Gastrocnemius medialis (tissue), 4 donors: ENCODE results near the gene CERT1. TPM values are rescaled to one million over a fixed set of nuclear protein-coding genes. Genes with fewer than 3 reads are reported as not detected.

Source experiments
- ATAC-seq, 2 donors: fragments of 150-250 bp; one replicate each; pipeline ENCODE4 v1.9.1; 2016
- DNase-seq, 2 donors: peaks; one replicate each; pipeline ENCODE4 v3.0.0-alpha.2; 2019
- H3K27ac ChIP-seq, 4 donors: fragments of 200-600 bp; sonication (generic); 1 replicate in 1 of 4; 2 replicates in 3 of 4; pipeline ENCODE4 v1.5.1; 2016 to 2018; ENCODE audit warnings: mild to moderate bottlenecking in 2 of 4, moderate library complexity in 1 of 4
- H3K27me3 ChIP-seq, 3 donors: fragments of 200-600 bp; sonication (generic) in 2 of 3; 1 replicate in 1 of 3; 2 replicates in 2 of 3; pipeline versions ENCODE4 v1.5.1 to v1.6.0; 2016 to 2019; ENCODE audit warnings: mild to moderate bottlenecking in 1 of 3, moderate library complexity in 1 of 3
- H3K36me3 ChIP-seq, 2 donors: fragments of 200-600 bp; sonication (generic) in 1 of 2; one replicate each; pipeline ENCODE4 v1.5.1; 2017 to 2018
- H3K4me1 ChIP-seq, 2 donors: fragments of 200-600 bp; sonication (generic) in 1 of 2; one replicate each; pipeline ENCODE4 v1.5.1; 2016 to 2017; ENCODE audit warnings: mild to moderate bottlenecking in 2 of 2
- H3K4me3 ChIP-seq, 4 donors: fragments of 200-600 bp; sonication (generic) in 3 of 4; 1 replicate in 1 of 4; 2 replicates in 3 of 4; pipeline ENCODE4 v1.5.1; 2016 to 2019; ENCODE audit warnings: mild to moderate bottlenecking in 2 of 4
- H3K9me3 ChIP-seq, 3 donors: fragments of 200-600 bp; sonication (generic) in 2 of 3; 1 replicate in 1 of 3; 2 replicates in 2 of 3; pipeline ENCODE4 v1.5.1; 2016 to 2019
- CTCF ChIP-seq, 5 experiments: fragments of 450-650 bp in 3 of 5; fragments of 200-600 bp in 2 of 5; sonication (generic) in 2 of 5; IDR thresholded peaks in 4 of 5; conservative IDR thresholded peaks in 1 of 5; 1 replicate in 4 of 5; 2 replicates in 1 of 5; pipeline ENCODE4 v1.5.1; 2016 to 2019; ENCODE audit warnings: antibody characterized with exemption in 5 of 5, mild to moderate bottlenecking in 3 of 5, moderate library complexity in 3 of 5
- POLR2A ChIP-seq, 2 donors: fragments of 450-650 bp; IDR thresholded peaks; one replicate each; pipeline ENCODE4 v1.6.1; 2017; ENCODE audit warnings: antibody characterized with exemption in 2 of 2, mild to moderate bottlenecking in 2 of 2, moderate library complexity in 2 of 2
- in situ Hi-C, 4 donors: fragments of 200-750 bp; cut with MboI; loops; one replicate each; pipeline versions ENCODE4 v1.15.0 to v1.8.0; 2017; ENCODE audit warnings: low sequenced_read_pairs in 4 of 4
- intact Hi-C: fragments of 100-400 bp; cut with DNase I; formaldehyde crosslinking; loops from one replicate; pipeline ENCODE4 v1.15.1; 2023; ENCODE audit warnings: low total_unique reads
- total RNA-seq, 4 donors: library from RNA; depleted of rRNA; stranded (reverse); fragments of >200 nt; gene quantifications; one replicate each; pipeline versions ENCODE4 v1.1.0 to v1.2.3, GENCODE V29; 2016

Gene CERT1
- total RNA-seq, 4 donors from 2014 or later = 30.8 to 50.6 (median 41.9) TPM

- ATAC-seq = no peak
- intact Hi-C loops = no loop called here
- TF ChIP-seq CTCF (IDR thresholded peaks at IDR 0.05 in 4 of 5, conservative IDR thresholded peaks at IDR 0.05 in 1 of 5) (no peak), POLR2A (IDR thresholded peaks at IDR 0.05) (no peak)
- no peak overlapping the region for H3K4me3 ChIP-seq
- in situ Hi-C loops = loop anchor here in 2 of 4 donors (25.0 kb wide), 1 partner anchor 184 kb away; the partner anchor contains the start of gene HMGCR (in 2 of the 2)
- H3K27ac ChIP-seq = no peak overlapping the region
- no peaks in the 10 kb centered on the region for H3K9me3 ChIP-seq
- no peak for DNase-seq
- H3K4me1 ChIP-seq = peaks cover 7 to 29% of the 10 kb centered on the region in 2 donors
- no peaks in the 10 kb centered on the region for H3K27me3 ChIP-seq
- no peaks in the 10 kb centered on the region for H3K36me3 ChIP-seq
Observed at GRCh38 chr5:75521195-75521594, 9.8 kb upstream of the CERT1 start.

GRCh38 chr5:75519761-75520160 is 8.3 kb upstream of the CERT1 start:
- DNase-seq (no peak), ATAC-seq (no peak)
- no peak overlapping the region for H3K27ac ChIP-seq
- no peaks in the 10 kb centered on the region for H3K9me3 ChIP-seq
- H3K4me1 ChIP-seq = peaks cover 7 to 16% of the 10 kb centered on the region in 2 donors
- H3K27me3 ChIP-seq = no peaks in the 10 kb centered on the region
- H3K36me3 ChIP-seq = no peaks in the 10 kb centered on the region
- TF ChIP-seq CTCF (IDR thresholded peaks at IDR 0.05 in 4 of 5, conservative IDR thresholded peaks at IDR 0.05 in 1 of 5) = no peak
- in situ Hi-C loops = loop anchor here in 2 of 4 donors (25.0 kb wide), 1 partner anchor 182 kb away; the partner anchor contains the start of gene HMGCR (in 2 of the 2)
- intact Hi-C loops = no loop called here
- H3K4me3 ChIP-seq = no peak overlapping the region

- H3K4me1 ChIP-seq = peaks cover 27 to 37% of the 10 kb centered on the region in 2 donors
- no peaks in the 10 kb centered on the region for H3K27me3 ChIP-seq
- H3K36me3 ChIP-seq = no peaks in the 10 kb centered on the region
- in situ Hi-C loops (loop anchor here in 2 of 4 donors (25.0 kb wide), 1 partner anchor 177 kb away; the partner anchor contains the start of gene HMGCR (in 2 of the 2)), intact Hi-C loops (no loop called here)
- no peaks in the 10 kb centered on the region for H3K9me3 ChIP-seq
- TF ChIP-seq CTCF (IDR thresholded peaks at IDR 0.05 in 4 of 5, conservative IDR thresholded peaks at IDR 0.05 in 1 of 5) = no peak
- TF ChIP-seq POLR2A (IDR thresholded peaks at IDR 0.05) = no peak
- DNase-seq (no peak), ATAC-seq (no peak)
- H3K4me3 ChIP-seq = no peak overlapping the region
- H3K27ac ChIP-seq = no peak overlapping the region
Observed at GRCh38 chr5:75514323-75514722, 2.9 kb upstream of the CERT1 start.

GRCh38 chr5:75513841-75514240 is 2.4 kb upstream of the CERT1 start:
- intact Hi-C loops = no loop called here
- DNase-seq (no peak), ATAC-seq (no peak)
- Histone ChIP-seq H3K4me1 (peaks cover 32 to 42% of the 10 kb centered on the region in 2 donors), H3K4me3 (no peak overlapping the region), H3K9me3 (no peaks in the 10 kb centered on the region), H3K27me3 (no peaks in the 10 kb centered on the region), H3K36me3 (no peaks in the 10 kb centered on the region), H3K27ac (no peak overlapping the region)
- no peak for TF ChIP-seq POLR2A (IDR thresholded peaks at IDR 0.05)
- no peak for TF ChIP-seq CTCF (IDR thresholded peaks at IDR 0.05 in 4 of 5, conservative IDR thresholded peaks at IDR 0.05 in 1 of 5)
- in situ Hi-C loops = loop anchor here in 2 of 4 donors (25.0 kb wide), 1 partner anchor 177 kb away; the partner anchor contains the start of gene HMGCR (in 2 of the 2)
